Ramos (cell line): ENCODE results near the gene MED19.

Experiments used
- in situ Hi-C: fragments of 300-500 bp; cut with MboI; formaldehyde crosslinking; loops from one replicate; pipeline ENCODE4 v1.14.3; 2022; ENCODE audit warnings: low sequenced_read_pairs; ENCODE audit not compliant: unreplicated experiment

MED19 gene

DNA sequence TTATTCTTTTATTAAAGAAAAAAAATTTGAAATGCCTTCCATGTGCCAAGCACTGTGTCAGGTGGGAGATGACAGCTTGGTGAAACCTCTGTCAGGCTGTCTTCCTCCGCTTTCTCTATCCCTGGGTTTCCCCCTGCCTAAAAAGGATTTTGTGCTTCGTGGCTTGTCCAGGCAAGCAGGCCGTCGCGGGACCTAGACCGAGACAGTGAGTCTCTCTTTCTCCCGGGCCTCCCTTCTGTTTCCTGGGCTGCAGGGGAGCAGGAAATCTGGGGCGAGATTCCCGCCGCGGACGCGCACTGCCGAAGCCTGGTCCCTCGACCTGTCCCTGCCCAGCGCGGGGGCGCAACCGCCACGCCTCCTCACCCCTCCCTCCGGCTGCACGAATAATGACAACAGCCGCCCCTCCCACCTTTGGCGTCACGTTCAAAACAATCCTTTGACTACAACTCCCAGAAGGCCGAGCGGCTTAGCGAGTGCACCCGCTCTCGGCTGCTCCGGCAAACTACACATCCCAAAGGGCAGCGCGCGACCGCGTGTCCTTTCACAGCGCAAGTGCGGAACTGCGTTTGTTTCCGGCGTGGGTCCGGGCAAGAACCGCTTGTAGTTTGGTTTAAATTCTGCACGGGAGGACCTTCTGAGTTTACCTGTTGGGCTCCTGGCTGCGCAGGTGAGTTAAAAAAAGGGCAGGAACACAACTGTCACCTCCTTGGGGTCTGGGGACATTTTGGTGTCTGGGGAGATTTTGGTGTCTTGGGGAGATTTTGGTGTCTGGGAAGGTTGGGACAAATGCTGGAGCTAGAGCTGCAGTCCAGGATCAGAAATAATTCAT is 54.6 kb downstream of the MED19 start, which contains the start of gene CLP1:
TSS of gene CLP1 (plus strand) at position 569 of the 829 bp plus-strand sequence. CDS start 1,715 bp downstream, outside the sequence.
- in situ Hi-C loops: no loop called here

DNA sequence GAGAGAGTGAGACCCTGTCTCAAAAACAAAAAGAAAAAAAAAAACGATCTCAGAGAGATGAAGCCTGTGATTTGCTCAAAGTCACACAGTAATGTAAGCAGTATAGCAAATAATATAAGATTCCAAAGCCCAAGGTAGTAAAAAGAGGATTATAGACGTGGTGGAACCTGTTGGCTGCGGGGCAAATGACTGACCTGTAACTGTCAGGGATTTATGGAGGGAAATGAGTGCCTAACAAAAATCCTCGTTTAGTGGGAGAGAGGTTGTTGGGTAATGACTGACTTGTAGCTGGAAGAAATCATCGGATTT is 55.2 kb downstream of the MED19 start:
- in situ Hi-C loops: no loop called here
